ENCODE data around the gene FCGBP.

Gene FCGBP

GRCh38 chr19:39970675-39971379 lies 36.4 kb upstream of the FCGBP start, which contains the start of gene PSMC4:
TSS of gene PSMC4 (plus strand) at chr19:39971165. CDS start at chr19:39971203, 38 bp downstream.
- peak; percentile 99 for DNase-seq
- in situ Hi-C loops (cut with HindIII; ENCODE audit: low pct_ligation_motif_present, low sequenced_read_pairs): no loop called here

GRCh38 chr19:39970425-39970674 lies 35.9 kb upstream of the FCGBP start:
- TF ChIP-seq CTCF (IDR thresholded peaks at IDR 0.05; ENCODE audit: low read depth, low read length, missing control alignments): no peak
- Histone ChIP-seq H3K4me3 (ENCODE audit: low read depth, low read length) (peak overlapping the region; percentile 97), H3K36me3 (replicated peaks) (peaks cover 26% of the 10 kb centered on the region), H3K27me3 (replicated peaks) (no peaks in the 10 kb centered on the region), H3K27ac (peak overlapping the region; percentile 73)
- no peak for DNase-seq
- in situ Hi-C loops (cut with HindIII; ENCODE audit: low pct_ligation_motif_present, low sequenced_read_pairs): no loop called here

More at GRCh38 chr19:39970675-39971379, 36.4 kb upstream of the FCGBP start, which contains the start of gene PSMC4:
- TF ChIP-seq CTCF (IDR thresholded peaks at IDR 0.05; ENCODE audit: low read depth, low read length, missing control alignments): peak; percentile 88
- H3K36me3 ChIP-seq (replicated peaks): peaks cover 31% of the 10 kb centered on the region
- H3K4me3 ChIP-seq (ENCODE audit: low read depth, low read length): peak within 1 kb of the TSS; percentile 97
- no peaks in the 10 kb centered on the region for H3K27me3 ChIP-seq (replicated peaks)
- H3K27ac ChIP-seq: peak within 1 kb of the TSS; percentile 87

- no peak for TF ChIP-seq CTCF (IDR thresholded peaks at IDR 0.05; ENCODE audit: low read depth, low read length, missing control alignments)
- Histone ChIP-seq H3K4me3 (ENCODE audit: low read depth, low read length) (peak overlapping the region; percentile 97), H3K27me3 (replicated peaks) (no peaks in the 10 kb centered on the region), H3K27ac (peak overlapping the region; percentile 73), H3K36me3 (replicated peaks) (peaks cover 23% of the 10 kb centered on the region)
- in situ Hi-C loops (cut with HindIII; ENCODE audit: low pct_ligation_motif_present, low sequenced_read_pairs): no loop called here
- DNase-seq: no peak
Observed at GRCh38 chr19:39969681-39970424, 35.4 kb upstream of the FCGBP start.

- no peak overlapping the region for H3K4me3 ChIP-seq (ENCODE audit: low read depth, low read length)
- no peaks in the 10 kb centered on the region for H3K27me3 ChIP-seq (replicated peaks)
- DNase-seq: no peak
- H3K27ac ChIP-seq: no peak overlapping the region
- peaks cover 17% of the 10 kb centered on the region for H3K36me3 ChIP-seq (replicated peaks)
- TF ChIP-seq CTCF (IDR thresholded peaks at IDR 0.05; ENCODE audit: low read depth, low read length, missing control alignments): no peak
- in situ Hi-C loops (cut with HindIII; ENCODE audit: low pct_ligation_motif_present, low sequenced_read_pairs): no loop called here
Observed at GRCh38 chr19:39969266-39969665, 34.8 kb upstream of the FCGBP start.

GRCh38 chr19:39968789-39969188 lies 34.4 kb upstream of the FCGBP start:
- DNase-seq: no peak
- Histone ChIP-seq H3K4me3 (ENCODE audit: low read depth, low read length) (no peak overlapping the region), H3K36me3 (replicated peaks) (peaks cover 15% of the 10 kb centered on the region), H3K27ac (no peak overlapping the region), H3K27me3 (replicated peaks) (no peaks in the 10 kb centered on the region)
- in situ Hi-C loops (cut with HindIII; ENCODE audit: low pct_ligation_motif_present, low sequenced_read_pairs): no loop called here
- no peak for TF ChIP-seq CTCF (IDR thresholded peaks at IDR 0.05; ENCODE audit: low read depth, low read length, missing control alignments)

All from brain microvascular endothelial cell (primary cell).